ENCODE results near the gene PACS1. TPM values are rescaled to one million over a fixed set of nuclear protein-coding genes. Genes with fewer than 3 reads are reported as not detected.
"Not testable (repeated sequence)": the region's sequence is repeated elsewhere in the genome, so short reads cannot be mapped to it uniquely, and the experiment has no call there.

The PACS1 gene
- 9.0 and 12.0 TPM in 2 replicates for total RNA-seq (2014; rRNA removed; shearing (Covaris generic))
- polyA plus RNA-seq (2015; cell fraction: cytosol; rRNA removed), result 37.3 and 47.6 TPM in 2 replicates
- polyA plus RNA-seq (2015; cell fraction: nucleus; rRNA removed), result 24.7 and 41.4 TPM in 2 replicates

- peak; percentile 62 for DNase-seq (ENCODE audit: low read depth, low spot score)
- in situ Hi-C loops (cut with HindIII; ENCODE audit: low pct_unique_long_range_greater_than_20kb, low sequenced_read_pairs), result no loop called here
Measured at GRCh38 chr11:66069715-66070603, at the start of gene PACS1. PACS1 (plus strand) TSS chr11:66070272; CDS start chr11:66070487, 215 bp downstream.

DNA sequence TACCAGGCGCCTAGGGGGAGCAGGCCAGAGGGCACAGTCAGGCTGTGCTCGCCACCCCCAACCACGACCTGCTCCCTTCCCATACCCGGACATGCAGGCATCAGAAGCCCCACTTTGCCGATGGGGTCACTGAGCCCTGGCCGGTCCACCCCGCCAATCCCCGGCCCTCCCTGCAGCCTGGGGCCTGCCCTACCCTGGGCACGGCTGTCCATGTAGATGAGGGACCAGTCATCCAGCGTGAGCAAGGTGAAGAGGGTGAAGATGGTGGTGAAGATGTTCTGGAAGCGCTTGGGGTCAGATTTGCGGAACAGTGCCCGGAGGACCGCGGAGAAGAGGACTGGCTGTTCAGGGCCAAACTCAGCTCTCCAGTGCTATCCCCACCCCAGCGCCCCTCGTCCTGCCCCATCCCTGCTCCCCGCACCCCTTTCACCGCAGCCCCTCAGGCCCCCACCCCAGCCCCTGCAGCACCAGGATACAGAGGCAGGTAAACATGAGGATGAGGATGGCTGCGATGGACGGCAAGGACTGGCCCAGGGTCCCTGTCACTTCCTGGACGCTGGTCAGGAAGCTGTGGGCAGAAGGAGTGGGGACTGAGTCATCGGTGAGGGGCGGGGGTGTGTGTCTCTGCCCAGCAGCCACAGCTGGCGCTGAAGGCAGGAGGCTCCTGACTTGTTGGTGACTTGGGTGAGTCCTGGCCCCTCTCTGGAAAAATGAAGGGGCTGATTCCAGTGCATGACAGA lies 49.3 kb upstream of the PACS1 start:
- in situ Hi-C loops (cut with HindIII; ENCODE audit: low pct_unique_long_range_greater_than_20kb, low sequenced_read_pairs), result no loop called here
- peak; percentile 14 for DNase-seq (ENCODE audit: low read depth, low spot score)

DNA sequence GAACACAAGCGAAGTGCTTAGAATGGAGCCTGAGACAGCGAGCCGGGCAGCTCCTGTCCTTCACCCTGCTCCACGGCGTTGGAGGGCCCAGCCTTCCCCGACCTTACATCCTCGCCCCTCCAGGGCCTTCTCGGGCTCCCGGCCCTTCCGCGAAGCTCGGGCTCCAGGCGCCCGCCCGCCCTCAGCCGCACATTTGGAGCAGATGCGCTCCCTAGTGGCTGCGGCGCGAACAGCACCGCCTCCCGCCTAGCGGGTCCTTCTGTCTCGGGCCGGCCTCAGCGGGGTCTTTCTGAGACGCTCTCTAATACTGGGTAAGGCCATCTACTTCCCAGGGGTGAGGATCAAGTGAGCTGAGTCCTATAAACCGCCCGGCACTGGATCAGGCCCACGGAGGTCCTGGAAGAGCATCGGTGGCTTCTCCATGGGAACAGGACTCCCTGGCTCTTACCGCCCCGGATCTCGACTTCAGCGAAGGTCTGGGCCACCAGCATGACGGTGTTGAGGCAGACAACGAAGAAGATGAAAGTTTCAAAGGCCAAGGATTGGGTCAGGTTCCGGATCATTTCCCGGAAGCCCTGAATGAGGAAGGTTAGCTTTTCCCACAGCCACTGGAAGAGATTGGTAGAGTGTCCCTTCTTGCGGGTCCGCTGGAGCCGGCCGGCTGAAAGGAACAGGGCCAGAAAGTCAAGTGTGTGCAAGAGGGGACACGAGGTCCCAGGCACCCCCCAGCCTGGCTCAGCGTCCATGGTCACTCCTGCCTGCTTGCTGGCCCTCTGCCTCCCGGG lies 47.5 kb upstream of the PACS1 start:
- peak; percentile 59 for DNase-seq (ENCODE audit: low read depth, low spot score)
- in situ Hi-C loops (cut with HindIII; ENCODE audit: low pct_unique_long_range_greater_than_20kb, low sequenced_read_pairs), result no loop called here

DNA sequence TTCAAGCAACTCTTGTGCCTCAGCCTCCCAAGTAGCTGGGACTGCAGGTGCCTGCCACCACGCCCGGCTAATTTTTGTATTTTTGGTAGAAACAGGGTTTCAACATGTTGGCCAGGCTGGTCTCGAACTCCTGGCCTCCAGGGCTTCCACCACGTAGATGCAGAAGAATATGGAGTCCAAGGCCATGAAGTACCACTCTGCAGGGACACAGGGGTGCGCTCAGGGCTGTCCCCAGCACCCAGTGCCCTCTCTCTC lies 47.0 kb upstream of the PACS1 start:
- DNase-seq (ENCODE audit: low read depth, low spot score); in situ Hi-C loops (cut with HindIII; ENCODE audit: low pct_unique_long_range_greater_than_20kb, low sequenced_read_pairs): not testable (repeated sequence)

GRCh38 chr11:66026017-66026529 lies 44.0 kb upstream of the PACS1 start, which contains the start of gene CATSPER1:
CATSPER1 (minus strand) TSS chr11:66026479; CDS start chr11:66026379, 100 bp downstream.
- in situ Hi-C loops (cut with HindIII; ENCODE audit: low pct_unique_long_range_greater_than_20kb, low sequenced_read_pairs), result no loop called here
- no peak for DNase-seq (ENCODE audit: low read depth, low spot score)

GRCh38 chr11:66032957-66033735 lies 36.9 kb upstream of the PACS1 start:
- DNase-seq (ENCODE audit: low read depth, low spot score), result peak; percentile 31
- in situ Hi-C loops (cut with HindIII; ENCODE audit: low pct_unique_long_range_greater_than_20kb, low sequenced_read_pairs), result no loop called here

GRCh38 chr11:66035653-66036333 lies 34.3 kb upstream of the PACS1 start:
- in situ Hi-C loops (cut with HindIII; ENCODE audit: low pct_unique_long_range_greater_than_20kb, low sequenced_read_pairs), result no loop called here
- peak; percentile 31 for DNase-seq (ENCODE audit: low read depth, low spot score)

GRCh38 chr11:66036334-66036710 lies 33.8 kb upstream of the PACS1 start:
- in situ Hi-C loops (cut with HindIII; ENCODE audit: low pct_unique_long_range_greater_than_20kb, low sequenced_read_pairs), result no loop called here
- no peak for DNase-seq (ENCODE audit: low read depth, low spot score)

DNA sequence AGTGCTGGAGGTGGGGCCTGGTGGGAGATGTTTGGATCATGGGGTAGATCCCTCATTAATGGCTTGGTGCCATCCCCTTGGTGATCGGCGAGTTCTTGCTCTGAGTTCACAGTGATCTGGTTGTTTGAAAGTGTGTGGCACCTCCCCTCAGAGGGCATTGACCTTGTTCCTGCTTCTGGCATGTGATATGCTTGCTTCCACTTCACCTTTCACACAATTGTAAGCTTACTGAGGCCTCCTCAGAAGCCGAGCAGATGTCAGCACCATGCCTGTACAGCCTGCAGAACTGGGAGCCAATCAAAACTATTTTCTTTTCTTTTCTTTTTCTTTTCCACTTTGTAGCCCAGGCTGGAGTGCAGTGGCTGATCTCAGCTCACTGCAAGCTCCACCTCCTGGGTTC lies 32.7 kb upstream of the PACS1 start:
- in situ Hi-C loops (cut with HindIII; ENCODE audit: low pct_unique_long_range_greater_than_20kb, low sequenced_read_pairs), result no loop called here
- DNase-seq (ENCODE audit: low read depth, low spot score), result no peak

- in situ Hi-C loops (cut with HindIII; ENCODE audit: low pct_unique_long_range_greater_than_20kb, low sequenced_read_pairs), result no loop called here
- DNase-seq (ENCODE audit: low read depth, low spot score), result no peak
Measured at GRCh38 chr11:66039765-66040164, 30.3 kb upstream of the PACS1 start.

DNA sequence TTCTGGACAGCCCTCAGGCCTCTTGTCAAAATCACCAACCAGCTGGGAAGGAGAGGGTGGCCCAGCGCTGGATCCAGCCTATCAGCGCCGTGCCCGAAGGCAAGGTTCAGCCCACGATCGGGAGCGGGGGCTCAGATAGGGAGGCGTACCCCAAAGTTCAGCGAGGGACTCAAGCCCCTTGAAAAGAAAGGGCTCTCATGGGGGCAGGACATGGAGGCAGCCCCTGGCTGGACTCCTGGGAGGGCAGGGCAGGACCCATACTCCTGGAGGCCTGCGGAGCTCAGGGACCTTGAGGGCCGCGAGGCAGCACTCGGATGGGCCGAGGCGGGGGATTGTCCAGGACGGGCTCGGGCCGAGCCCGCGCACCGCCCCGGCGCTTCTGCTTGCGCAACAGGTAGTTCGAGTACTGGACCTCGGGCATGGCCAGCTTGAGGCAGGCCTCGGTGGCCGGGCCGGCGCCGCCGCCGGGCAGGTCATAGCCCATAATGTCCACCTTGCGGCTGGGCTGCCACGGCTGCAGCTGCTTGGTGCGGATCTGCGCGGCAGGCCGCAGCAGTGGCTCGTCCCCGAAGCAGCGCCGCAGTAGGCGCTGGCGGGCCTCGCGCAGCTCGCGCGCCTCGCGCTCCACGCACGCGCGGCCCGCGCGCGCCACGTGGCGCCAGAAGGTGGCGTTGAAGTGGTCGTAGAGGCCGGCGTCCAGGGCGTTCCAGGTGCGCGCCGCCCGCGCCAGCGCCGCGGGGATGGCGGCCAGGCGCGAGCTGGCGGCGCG lies 27.7 kb upstream of the PACS1 start:
- no peak for DNase-seq (ENCODE audit: low read depth, low spot score)
- in situ Hi-C loops (cut with HindIII; ENCODE audit: low pct_unique_long_range_greater_than_20kb, low sequenced_read_pairs), result no loop called here

DNA sequence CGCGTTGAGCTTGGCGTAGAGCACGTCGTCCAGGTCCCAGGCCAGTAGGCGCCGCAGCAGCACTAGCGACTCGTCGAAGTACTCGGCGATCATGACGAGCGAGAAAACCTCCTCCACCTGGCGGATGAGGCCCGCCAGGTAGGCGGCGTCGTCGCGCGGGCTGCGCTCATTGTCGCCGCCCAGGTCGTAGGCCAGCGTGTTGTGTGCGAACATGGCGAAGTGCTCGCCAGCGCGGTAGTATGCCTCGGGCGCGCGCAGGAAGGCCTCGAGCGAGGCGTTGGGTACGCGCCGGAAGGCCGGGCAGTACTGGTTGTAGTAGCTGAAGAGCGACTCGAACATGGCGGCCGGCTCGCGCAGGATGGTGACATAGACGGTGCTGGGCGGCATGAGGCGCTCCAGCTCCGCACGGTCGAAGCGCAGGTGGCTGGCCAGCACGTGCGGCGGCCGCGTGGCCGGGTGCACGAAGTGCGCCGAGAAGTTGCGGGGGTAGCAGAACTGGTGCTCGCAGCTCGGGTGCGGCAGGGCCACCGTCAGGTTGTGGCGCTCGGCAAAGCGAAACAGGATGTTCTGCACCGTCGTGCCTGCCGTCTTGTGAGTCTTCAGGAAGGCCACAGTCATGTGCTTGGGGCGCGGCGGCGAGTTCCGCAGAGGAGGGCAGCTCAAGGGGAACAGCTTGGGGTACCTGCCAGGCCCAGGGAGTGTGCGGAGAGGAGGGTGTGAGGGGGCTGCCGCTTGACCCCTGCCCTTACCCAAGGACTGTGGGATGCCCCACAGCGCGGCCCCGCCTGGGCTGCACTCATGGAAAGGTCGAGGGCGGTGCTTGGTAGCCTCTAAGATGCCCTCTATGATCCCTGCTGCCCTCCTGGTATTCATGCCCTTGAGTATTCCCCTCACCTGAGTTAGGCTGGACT lies 26.8 kb upstream of the PACS1 start:
- no peak for DNase-seq (ENCODE audit: low read depth, low spot score)
- in situ Hi-C loops (cut with HindIII; ENCODE audit: low pct_unique_long_range_greater_than_20kb, low sequenced_read_pairs), result no loop called here

DNA sequence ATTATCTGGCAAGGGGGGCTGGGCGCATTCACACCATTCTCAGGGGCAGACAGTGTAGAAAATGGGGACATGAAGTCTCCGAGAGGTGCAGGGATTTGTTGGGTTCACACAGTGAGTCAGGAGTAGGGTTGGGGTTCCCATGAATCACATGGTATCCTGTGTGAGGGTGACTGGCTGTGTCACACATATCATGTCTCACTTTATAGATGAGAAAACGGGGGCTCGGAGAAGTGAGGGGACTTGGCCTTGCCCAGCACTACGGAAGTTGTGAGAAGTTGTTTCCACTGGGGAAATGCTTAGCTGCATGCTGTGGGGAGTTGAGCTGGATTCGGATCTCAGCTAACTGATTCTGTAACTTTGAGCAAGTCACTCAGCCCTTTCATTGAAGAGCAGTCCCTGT lies 25.3 kb upstream of the PACS1 start:
- no peak for DNase-seq (ENCODE audit: low read depth, low spot score)
- in situ Hi-C loops (cut with HindIII; ENCODE audit: low pct_unique_long_range_greater_than_20kb, low sequenced_read_pairs), result no loop called here

DNA sequence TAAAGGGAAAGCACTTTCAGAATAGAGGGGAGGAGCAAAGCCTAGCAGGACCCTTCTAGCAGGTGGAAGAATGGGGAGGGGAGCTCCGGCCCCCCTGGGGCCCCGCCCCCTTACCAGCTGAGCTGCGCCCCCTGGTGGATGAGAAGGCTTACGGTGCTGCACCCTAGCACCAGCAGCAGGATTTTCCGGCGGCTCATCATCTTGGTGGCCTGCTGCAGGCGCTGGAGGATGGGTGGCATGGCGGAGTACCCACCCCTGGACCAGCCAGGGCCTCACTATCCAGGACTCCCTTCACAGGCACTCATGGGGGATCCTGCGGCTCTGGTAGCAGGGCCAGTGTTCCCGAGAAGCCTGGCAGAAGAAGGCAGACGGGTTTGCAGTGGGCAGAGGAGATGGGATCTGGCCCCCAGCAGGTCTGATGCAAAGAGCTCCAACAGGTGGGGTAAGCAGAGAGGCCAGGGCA lies 24.9 kb upstream of the PACS1 start:
- in situ Hi-C loops (cut with HindIII; ENCODE audit: low pct_unique_long_range_greater_than_20kb, low sequenced_read_pairs), result no loop called here
- peak; percentile 77 for DNase-seq (ENCODE audit: low read depth, low spot score)

DNA sequence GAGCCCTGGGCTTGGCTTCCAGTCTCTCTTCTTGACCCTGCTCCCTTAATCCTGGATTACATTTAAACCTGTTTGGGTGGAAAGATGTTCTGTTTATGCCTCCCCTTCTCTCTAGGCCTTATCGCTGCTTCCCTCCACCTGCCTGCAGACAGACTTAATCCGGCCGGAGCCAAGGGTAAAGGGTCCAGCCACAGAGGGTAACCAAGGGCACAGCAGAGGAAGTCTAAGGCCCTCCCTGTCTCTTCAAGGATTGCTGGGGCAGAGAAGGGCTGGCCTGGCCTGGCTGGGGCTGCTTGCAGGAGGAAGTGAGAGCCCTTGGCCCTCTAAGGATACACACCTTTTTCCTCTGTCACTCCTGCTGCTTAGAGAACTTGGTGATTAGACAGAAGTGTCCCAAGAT lies 23.2 kb upstream of the PACS1 start:
- in situ Hi-C loops (cut with HindIII; ENCODE audit: low pct_unique_long_range_greater_than_20kb, low sequenced_read_pairs), result no loop called here
- DNase-seq (ENCODE audit: low read depth, low spot score), result no peak
